HCT116 (cell line): ENCODE measurements around the gene HDX. TPM values are rescaled to one million over a fixed set of nuclear protein-coding genes. Genes with fewer than 3 reads are reported as not detected.
"Not testable (repeated sequence)": the region's sequence is repeated elsewhere in the genome, so short reads cannot be mapped to it uniquely, and the experiment has no call there.

Experiments used
- ATAC-seq: fragments of 200-7000 bp; cut with Tn5 transposase; 2 replicates; pipeline ENCODE4 v1.9.1; 2020; ENCODE audit warnings: mild to moderate bottlenecking, moderate library complexity
- Bru-seq: library from RNA; stranded (reverse); fragments of 400-500 nt; gene quantifications from one replicate; lab custom pipeline; 2021; lab: Mats Ljungman, UMichigan
- BruChase-seq, 2 experiments: library from RNA; stranded (reverse); fragments of 400-500 nt; gene quantifications; one replicate each; lab custom pipeline; 2021; lab: Mats Ljungman, UMichigan
- BruUV-seq: library from RNA; stranded (reverse); fragments of 400-500 nt; replicated peaks from 2 replicates; lab custom pipeline; 2021; lab: Mats Ljungman, UMichigan
- CTCF ChIA-PET: fragments of 300-600 bp; sonication (Branson Sonifier 250); formaldehyde crosslinking; loops from one replicate; lab custom pipeline; 2021; ENCODE audit warnings: antibody characterized with exemption; lab: Charles Lee
- POLR2A ChIA-PET: fragments of 300-600, 350-600 bp; sonication (Branson Sonifier 250); formaldehyde crosslinking; loops from one replicate; lab custom pipeline; 2021; ENCODE audit warnings: antibody characterized with exemption; lab: Charles Lee
- RAD21 ChIA-PET, 2 experiments: fragments of 300-600 bp; sonication (Branson Sonifier 250); formaldehyde crosslinking; loops; one replicate each; lab custom pipeline; 2023; ENCODE audit warnings: low total read pairs in 2 of 2; ENCODE audit not compliant: uncharacterized antibody in 2 of 2, unreplicated experiment in 2 of 2, low non-redundant PET in 1 of 2; lab: Charles Lee
- DNase-seq: peaks from one replicate; pipeline ENCODE4 v3.0.0-alpha.2; 2010; ENCODE audit warnings: low read depth, low spot score
- H2AFZ ChIP-seq: fragments of 200-600 bp; shearing (Covaris generic), sonication (generic); 2 replicates; pipeline ENCODE4 v1.6.1; 2017; ENCODE audit warnings: low read depth, mixed run types, mixed read lengths, antibody characterized with exemption, low read length; ENCODE audit not compliant: poor library complexity, severe bottlenecking
- H3K27ac ChIP-seq: 2 replicates; pipeline ENCODE4 v1.5.1; 2012; ENCODE audit warnings: low read depth, low read length
- H3K27me3 ChIP-seq: fragments of 200-600 bp; sonication (generic); 2 replicates; pipeline ENCODE4 v1.6.1; 2016; ENCODE audit warnings: mixed run types, low read length, mixed read lengths; ENCODE audit not compliant: insufficient read depth
- H3K36me3 ChIP-seq, 2 experiments: fragments of 200-500 bp in 1 of 2; fragments of 200-600 bp in 1 of 2; sonication (Bioruptor generic) in 1 of 2; sonication (generic) in 1 of 2; 2 replicates each; pipeline versions ENCODE4 v1.5.1 to v1.6.1; 2014 to 2016; ENCODE audit warnings: low read length in 2 of 2, inconsistent platforms in 1 of 2, mixed read lengths in 1 of 2, mixed run types in 1 of 2; ENCODE audit not compliant: insufficient read depth in 2 of 2, control insufficient read depth in 1 of 2
- H3K4me1 ChIP-seq, 2 experiments: fragments of 200-600 bp in 1 of 2; sonication (generic) in 1 of 2; 2 replicates each; pipeline versions ENCODE4 v1.5.1 to v1.6.1; 2012 to 2017; ENCODE audit warnings: low read length in 2 of 2, inconsistent platforms in 1 of 2, mild to moderate bottlenecking in 1 of 2, mixed read lengths in 1 of 2, mixed run types in 1 of 2, moderate library complexity in 1 of 2; ENCODE audit not compliant: insufficient read depth in 2 of 2, control insufficient read depth in 1 of 2
- H3K4me2 ChIP-seq: fragments of 200-600 bp; sonication (generic); 2 replicates; pipeline ENCODE4 v1.6.1; 2017; ENCODE audit warnings: mixed run types, low read length, mixed read lengths
- H3K4me3 ChIP-seq, 2 experiments: fragments of 200-600 bp in 1 of 2; sonication (generic) in 1 of 2; replicated peaks in 1 of 2; 2 replicates each; pipeline ENCODE4 v1.5.1; 2011 to 2016; ENCODE audit warnings: low read length in 2 of 2, control low read depth in 1 of 2, low read depth in 1 of 2, mild to moderate bottlenecking in 1 of 2, mixed read lengths in 1 of 2, mixed run types in 1 of 2
- H3K79me2 ChIP-seq: fragments of 200-600 bp; sonication (generic); 2 replicates; pipeline ENCODE4 v1.6.1; 2017; ENCODE audit warnings: mild to moderate bottlenecking, mixed run types, low read length, moderate library complexity, mixed read lengths; ENCODE audit not compliant: insufficient read depth
- H3K9ac ChIP-seq: fragments of 200-600 bp; sonication (generic); 2 replicates; pipeline ENCODE4 v1.6.1; 2016; ENCODE audit warnings: low read length, mixed read lengths
- H3K9me2 ChIP-seq: fragments of 200-600 bp; sonication (generic), shearing (Covaris generic); 2 replicates; pipeline ENCODE4 v1.6.1; 2017; ENCODE audit warnings: mixed run types, mild to moderate bottlenecking, moderate library complexity; ENCODE audit not compliant: insufficient read depth
- H3K9me3 ChIP-seq, 2 experiments: fragments of 200-500 bp in 1 of 2; fragments of 200-600 bp in 1 of 2; sonication (Bioruptor generic) in 1 of 2; sonication (generic) in 1 of 2; 2 replicates each; pipeline ENCODE4 v1.6.1; 2014 to 2017; ENCODE audit warnings: low read length in 2 of 2, mixed read lengths in 2 of 2, inconsistent platforms in 1 of 2, low read depth in 1 of 2, mild to moderate bottlenecking in 1 of 2, mixed run types in 1 of 2, moderate library complexity in 1 of 2; ENCODE audit not compliant: control insufficient read depth in 1 of 2, insufficient read depth in 1 of 2
- H4K20me1 ChIP-seq: fragments of 200-600 bp; sonication (generic), shearing (Covaris generic); 2 replicates; pipeline ENCODE4 v1.6.1; 2017; ENCODE audit warnings: mixed run types, mild to moderate bottlenecking, moderate library complexity; ENCODE audit not compliant: insufficient read depth
- EZH2 ChIP-seq: fragments of 200-600 bp; sonication (generic); IDR thresholded peaks from 2 replicates; pipeline ENCODE4 v1.6.1; 2017; ENCODE audit warnings: antibody characterized with exemption, mixed run types
- EZH2phosphoT487 ChIP-seq: fragments of 200-600 bp; IDR thresholded peaks from 2 replicates; pipeline ENCODE4 v1.6.1; 2018; ENCODE audit warnings: antibody characterized with exemption, borderline replicate concordance
- FOSL1 ChIP-seq: IDR thresholded peaks from 2 replicates; pipeline ENCODE4 v1.6.1; 2012; ENCODE audit warnings: low read depth
- SIN3A ChIP-seq: IDR thresholded peaks from 2 replicates; pipeline ENCODE4 v1.6.1; 2012; ENCODE audit warnings: low read depth
- YY1 ChIP-seq: IDR thresholded peaks from 2 replicates; pipeline ENCODE4 v1.6.1; 2011; ENCODE audit warnings: low read length, low read depth, moderate library complexity, mild to moderate bottlenecking; ENCODE audit not compliant: insufficient replicate concordance; ENCODE audit errors: extremely low read depth
- intact Hi-C: fragments of 100-400 bp; cut with micrococcal nuclease; formaldehyde crosslinking; loops from 2 replicates; pipeline ENCODE4 v1.10.0; 2022
- long read RNA-seq: library from polyadenylated mRNA; unstranded; transcript quantifications from one replicate; pipeline ENCODE4 v2.0.0, GENCODE V29; 2021; ENCODE audit not compliant: unreplicated experiment
- polyA plus RNA-seq: library from polyadenylated mRNA; unstranded; fragments of >200 nt; gene quantifications from 2 replicates; pipeline ENCODE4 v1.2.1, GENCODE V29; 2012; ENCODE audit warnings: missing spikeins
- total RNA-seq: library from RNA; stranded (reverse); gene quantifications from one replicate; pipeline ENCODE4 v1.2.1, GENCODE V29; 2021; ENCODE audit not compliant: unreplicated experiment

HDX gene, protein sequence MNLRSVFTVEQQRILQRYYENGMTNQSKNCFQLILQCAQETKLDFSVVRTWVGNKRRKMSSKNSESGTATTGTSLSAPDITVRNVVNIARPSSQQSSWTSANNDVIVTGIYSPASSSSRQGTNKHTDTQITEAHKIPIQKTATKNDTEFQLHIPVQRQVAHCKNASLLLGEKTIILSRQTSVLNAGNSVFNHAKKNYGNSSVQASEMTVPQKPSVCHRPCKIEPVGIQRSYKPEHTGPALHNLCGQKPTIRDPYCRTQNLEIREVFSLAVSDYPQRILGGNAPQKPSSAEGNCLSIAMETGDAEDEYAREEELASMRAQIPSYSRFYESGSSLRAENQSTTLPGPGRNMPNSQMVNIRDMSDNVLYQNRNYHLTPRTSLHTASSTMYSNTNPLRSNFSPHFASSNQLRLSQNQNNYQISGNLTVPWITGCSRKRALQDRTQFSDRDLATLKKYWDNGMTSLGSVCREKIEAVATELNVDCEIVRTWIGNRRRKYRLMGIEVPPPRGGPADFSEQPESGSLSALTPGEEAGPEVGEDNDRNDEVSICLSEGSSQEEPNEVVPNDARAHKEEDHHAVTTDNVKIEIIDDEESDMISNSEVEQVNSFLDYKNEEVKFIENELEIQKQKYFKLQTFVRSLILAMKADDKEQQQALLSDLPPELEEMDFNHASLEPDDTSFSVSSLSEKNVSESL
- total RNA-seq: not detected
- polyA plus RNA-seq: not detected in 2 replicates
- percentile 1 among the genes with signal in this experiment for Bru-seq, nascent RNA
- percentile 1 among the genes with signal in this experiment for BruChase-seq, experiment 1, labeled RNA remaining after a 6-hour chase
- percentile 3 among the genes with signal in this experiment for BruChase-seq, experiment 2, labeled RNA remaining after a 2-hour chase
- long read RNA-seq: 0 reads

DNA sequence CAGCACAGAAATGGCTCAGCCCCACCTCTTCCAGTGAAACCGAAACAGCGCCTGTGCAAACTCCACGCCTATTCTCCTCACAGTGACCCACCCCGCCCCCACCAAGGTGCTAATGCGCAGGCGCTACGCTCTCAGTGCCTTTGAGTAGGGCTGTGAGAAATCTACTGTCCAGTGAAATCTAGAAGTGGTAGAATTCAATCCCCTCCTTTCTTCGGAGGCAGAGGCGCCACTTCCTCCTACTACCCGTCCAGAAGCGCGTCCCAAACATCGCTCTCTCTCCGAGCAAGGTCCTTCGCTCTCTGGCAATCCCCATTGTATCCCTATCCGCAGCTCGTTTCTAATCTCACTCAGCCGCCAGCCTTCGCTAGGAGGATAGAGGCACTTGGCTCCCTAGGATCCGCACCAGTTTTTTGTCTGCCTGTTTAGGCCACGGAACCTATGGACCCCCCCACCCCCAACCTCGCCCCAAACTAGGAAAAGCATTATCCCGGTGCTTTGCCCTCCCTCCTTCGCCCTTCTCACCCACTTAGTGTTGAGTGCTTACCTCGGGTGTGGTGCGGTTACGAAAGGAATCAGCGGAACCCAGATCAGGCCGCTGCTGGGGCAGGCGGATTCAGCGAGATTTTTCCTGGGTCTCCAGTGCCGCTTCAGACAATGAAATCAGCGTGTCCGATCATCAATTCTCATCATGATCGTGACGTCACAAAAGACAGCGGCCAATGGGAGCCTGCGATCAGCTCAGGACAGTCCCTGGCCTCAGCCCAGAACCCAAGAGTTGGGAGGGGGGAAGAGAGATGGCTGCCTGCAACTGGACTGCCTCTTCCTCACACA lies at the start of gene HDX:
HDX (minus strand) TSS at position 656 of the 831 bp plus-strand sequence. CDS start 27,056 bp downstream, outside the sequence.
- no peaks in the 10 kb centered on the region for H3K36me3 ChIP-seq
- H3K4me1 ChIP-seq: no peaks in the 10 kb centered on the region
- RAD21 ChIA-PET: no interaction called here
- no peak within 1 kb of the TSS for H3K27ac ChIP-seq
- H3K79me2 ChIP-seq: no peaks in the 10 kb centered on the region
- TF ChIP-seq SIN3A: no peak
- no peak for TF ChIP-seq EZH2
- TF ChIP-seq YY1: no peak
- no peak for TF ChIP-seq FOSL1
- TF ChIP-seq EZH2phosphoT487: no peak
- no peaks in the 10 kb centered on the region for H4K20me1 ChIP-seq
- H2AFZ ChIP-seq: no peak within 1 kb of the TSS
- no TSS peak for BruUV-seq
- CTCF ChIA-PET: no interaction called here
- no peaks in the 10 kb centered on the region for H3K9me3 ChIP-seq
- intact Hi-C loops: no loop called here
- H3K9me2 ChIP-seq: no peaks in the 10 kb centered on the region
- ATAC-seq (no peak), DNase-seq (no peak)
- no peaks in the 10 kb centered on the region for H3K27me3 ChIP-seq
- no peak within 1 kb of the TSS for H3K4me2 ChIP-seq
- POLR2A ChIA-PET: no interaction called here
- H3K9ac ChIP-seq: no peak within 1 kb of the TSS
- no peak within 1 kb of the TSS for H3K4me3 ChIP-seq

DNA sequence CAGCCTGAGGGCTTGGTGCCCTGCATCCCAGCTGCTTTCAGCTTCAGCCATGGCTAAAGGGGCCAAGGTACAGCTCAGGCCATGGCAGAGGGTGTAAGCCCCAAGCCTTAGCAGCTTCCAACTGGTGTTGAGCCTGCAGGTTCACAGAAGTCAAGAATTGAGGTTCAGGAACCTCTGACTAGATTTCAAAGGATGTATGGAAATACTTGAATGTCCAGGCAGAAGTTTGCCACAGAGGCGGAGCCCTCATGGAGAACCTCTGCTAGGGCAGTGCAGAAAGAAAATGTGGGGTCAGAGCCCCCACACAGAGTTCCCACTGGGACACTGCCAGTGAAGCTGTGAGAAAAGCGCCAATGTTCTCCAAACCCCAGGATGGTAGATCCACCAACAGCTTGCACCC lies 39.1 kb upstream of the HDX start:
- CTCF ChIA-PET, H3K9me2 ChIP-seq, POLR2A ChIA-PET, H3K9ac ChIP-seq, H4K20me1 ChIP-seq, intact Hi-C loops, H3K4me3 ChIP-seq, H3K4me2 ChIP-seq, DNase-seq, BruUV-seq, ATAC-seq, H2AFZ ChIP-seq, H3K27ac ChIP-seq, H3K36me3 ChIP-seq, H3K9me3 ChIP-seq, H3K79me2 ChIP-seq, RAD21 ChIA-PET, H3K4me1 ChIP-seq, H3K27me3 ChIP-seq: not testable (repeated sequence)

DNA sequence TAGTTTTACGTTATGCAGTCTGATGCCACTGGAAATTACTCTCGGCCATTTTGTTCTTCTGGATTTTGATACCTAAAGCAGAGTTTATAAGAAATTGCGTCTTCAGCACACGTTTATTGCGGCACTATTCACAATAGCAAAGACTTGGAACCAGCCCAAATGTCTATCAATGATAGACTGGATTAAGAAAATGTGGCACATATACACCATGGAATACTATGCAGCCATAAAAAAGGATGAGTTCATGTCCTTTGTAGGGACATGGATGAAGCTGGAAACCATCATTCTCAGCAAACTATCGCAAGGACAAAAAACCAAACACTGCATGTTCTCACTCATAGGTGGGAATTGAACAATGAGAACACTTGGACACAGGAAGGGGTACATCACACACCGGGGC lies 35.4 kb upstream of the HDX start:
- BruUV-seq, DNase-seq, H3K9ac ChIP-seq, CTCF ChIA-PET, H3K9me2 ChIP-seq, H2AFZ ChIP-seq, H4K20me1 ChIP-seq, RAD21 ChIA-PET, H3K79me2 ChIP-seq, ATAC-seq, POLR2A ChIA-PET, H3K36me3 ChIP-seq, intact Hi-C loops, H3K4me3 ChIP-seq, H3K4me1 ChIP-seq, H3K4me2 ChIP-seq, H3K27ac ChIP-seq, H3K27me3 ChIP-seq, H3K9me3 ChIP-seq: not testable (repeated sequence)
